ENCODE results near the gene COX4I2.
"Not testable (repeated sequence)": the region's sequence is repeated elsewhere in the genome, so short reads cannot be mapped to it uniquely, and the experiment has no call there.

COX4I2 gene

DNA sequence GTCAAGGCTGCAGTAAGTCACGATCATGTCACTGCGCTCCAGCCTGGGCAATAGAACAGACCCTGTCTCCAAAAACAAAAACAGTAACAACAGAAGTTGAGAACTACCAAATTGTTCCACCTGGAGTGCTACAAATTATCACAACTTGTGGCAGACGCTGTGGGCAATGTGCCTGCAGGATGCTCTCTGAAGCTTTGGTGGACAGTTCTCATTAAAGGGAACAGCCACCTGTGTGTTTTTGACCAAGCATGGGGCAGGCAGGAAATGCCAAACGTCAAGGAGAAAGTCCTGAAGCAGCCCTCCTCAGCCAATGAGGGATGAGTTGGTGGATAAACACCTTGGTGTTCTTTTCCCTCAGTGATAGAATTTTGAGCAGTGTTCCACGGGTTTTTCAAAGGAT is 15.8 kb downstream of the COX4I2 start:
- DNase-seq (ENCODE audit: low spot score) (no peak), FAIRE-seq (no peak)

DNA sequence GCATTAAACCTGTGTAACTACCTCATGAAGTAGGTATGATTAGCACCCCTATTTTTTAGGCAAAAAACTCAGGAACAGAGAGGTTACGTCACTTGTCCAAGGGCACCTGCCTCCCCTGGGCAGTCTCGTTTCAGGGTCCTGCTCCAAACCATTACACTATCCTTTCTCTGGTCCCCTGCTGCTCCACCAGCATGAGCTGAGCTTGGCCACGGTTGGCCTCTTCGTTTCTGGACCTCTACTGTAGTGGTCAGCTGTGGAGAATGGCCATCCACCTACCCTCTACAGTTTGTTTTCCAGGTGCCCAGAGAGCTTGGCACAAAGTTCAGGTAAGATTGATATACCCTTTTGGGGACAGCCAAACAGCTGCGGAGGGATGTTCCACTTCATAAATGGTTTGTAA is 16.8 kb downstream of the COX4I2 start:
- DNase-seq (ENCODE audit: low spot score): no peak

DNA sequence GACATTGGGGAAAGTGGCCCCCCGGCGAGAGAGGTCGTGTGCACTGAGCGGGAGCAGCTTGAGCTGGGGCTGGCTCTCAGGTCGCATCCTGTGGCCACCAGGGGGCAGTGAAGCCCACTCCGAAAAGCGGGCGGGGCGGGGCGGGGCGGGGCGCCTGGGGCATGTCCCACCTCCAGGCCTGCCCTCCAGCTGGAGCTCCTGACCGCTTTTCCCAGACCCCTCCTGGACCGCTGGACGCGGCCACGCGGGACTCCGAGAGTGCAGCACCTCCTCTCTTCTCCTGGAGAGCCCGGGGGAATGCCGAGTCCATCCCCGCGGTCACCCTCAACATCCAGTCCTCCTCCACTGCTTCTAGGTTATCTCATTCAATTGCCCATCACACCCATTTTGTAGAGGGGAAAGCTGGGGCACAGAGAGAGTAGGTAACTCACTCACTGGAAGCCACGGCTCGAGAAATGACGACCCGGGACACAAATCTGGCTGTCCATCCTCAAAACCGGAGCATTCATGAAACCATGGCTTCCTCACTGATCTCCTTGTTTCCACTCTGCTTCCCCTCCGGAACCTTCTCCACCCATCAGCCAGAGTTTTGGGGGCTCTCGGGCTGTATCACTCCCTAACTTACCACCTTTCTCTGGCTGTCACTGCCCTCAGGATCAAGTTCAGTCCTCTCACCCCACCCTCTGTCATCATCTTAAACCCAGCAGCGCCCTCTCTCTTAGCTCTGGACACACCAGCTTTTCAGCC is 24.1 kb downstream of the COX4I2 start:
- FAIRE-seq (no peak), DNase-seq (ENCODE audit: low spot score) (peak; percentile 75)

More for the DNA sequence above, 16.8 kb downstream of the COX4I2 start:
- FAIRE-seq: no peak

- no peak for FAIRE-seq
- DNase-seq (ENCODE audit: low spot score): no peak
These were observed 24.7 kb downstream of the COX4I2 start for GRCh38 chr20:31662372-31662854.

- no peak for DNase-seq (ENCODE audit: low spot score)
- FAIRE-seq: no peak
These were observed 25.8 kb downstream of the COX4I2 start for GRCh38 chr20:31663524-31663837.

GRCh38 chr20:31663838-31664695 is 26.4 kb downstream of the COX4I2 start:
- FAIRE-seq (no peak), DNase-seq (ENCODE audit: low spot score) (no peak)

- DNase-seq (ENCODE audit: low spot score): no peak
- no peak for FAIRE-seq
These were observed 27.1 kb downstream of the COX4I2 start for GRCh38 chr20:31664696-31665354.

DNA sequence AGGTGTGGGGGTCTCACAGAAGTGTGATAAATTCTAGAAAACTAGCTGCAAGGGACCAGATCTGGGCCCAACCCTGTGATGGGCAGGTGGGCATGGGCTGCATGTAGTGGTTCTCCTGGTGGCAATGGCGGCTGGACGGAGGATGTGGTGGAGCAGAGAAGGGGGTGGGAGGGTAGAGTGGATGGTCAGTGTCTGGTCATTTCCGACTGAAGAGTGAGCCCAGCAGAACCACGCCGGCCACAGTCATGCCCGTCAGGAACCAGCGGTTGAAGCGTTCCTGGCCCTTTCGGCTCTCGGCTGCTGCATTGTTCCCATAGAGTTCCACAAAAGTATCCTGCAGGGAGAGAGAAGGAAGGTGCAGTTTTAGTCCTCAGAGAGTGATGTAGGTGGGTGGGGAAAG is 28.0 kb downstream of the COX4I2 start:
- DNase-seq (ENCODE audit: low spot score): no peak
- no peak for FAIRE-seq

- no peak for DNase-seq (ENCODE audit: low spot score)
- FAIRE-seq: no peak
These were observed 28.7 kb downstream of the COX4I2 start for GRCh38 chr20:31666258-31667042.

GRCh38 chr20:31667315-31668285 is 29.9 kb downstream of the COX4I2 start:
- no peak for DNase-seq (ENCODE audit: low spot score)
- no peak for FAIRE-seq

DNA sequence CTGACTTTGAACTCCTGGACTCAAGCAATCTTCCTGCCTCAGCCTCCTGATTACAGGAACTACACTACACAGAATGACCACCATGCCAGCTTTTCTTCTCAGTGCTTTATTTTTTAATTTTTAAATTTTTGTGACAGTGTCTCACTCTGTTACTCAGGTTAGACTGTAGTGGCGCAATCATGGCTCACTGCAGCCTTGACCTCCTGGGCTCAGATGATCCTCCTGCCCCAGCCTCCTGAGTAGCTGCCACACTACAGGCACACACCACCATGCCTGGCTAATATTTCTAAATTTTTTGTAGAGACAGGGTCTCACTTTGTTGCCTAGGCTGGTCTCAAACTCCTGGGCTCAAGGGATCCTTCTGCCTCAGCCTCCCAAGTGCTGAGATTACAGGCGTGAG is 31.2 kb downstream of the COX4I2 start:
- not testable (repeated sequence) for FAIRE-seq; DNase-seq (ENCODE audit: low spot score)

DNA sequence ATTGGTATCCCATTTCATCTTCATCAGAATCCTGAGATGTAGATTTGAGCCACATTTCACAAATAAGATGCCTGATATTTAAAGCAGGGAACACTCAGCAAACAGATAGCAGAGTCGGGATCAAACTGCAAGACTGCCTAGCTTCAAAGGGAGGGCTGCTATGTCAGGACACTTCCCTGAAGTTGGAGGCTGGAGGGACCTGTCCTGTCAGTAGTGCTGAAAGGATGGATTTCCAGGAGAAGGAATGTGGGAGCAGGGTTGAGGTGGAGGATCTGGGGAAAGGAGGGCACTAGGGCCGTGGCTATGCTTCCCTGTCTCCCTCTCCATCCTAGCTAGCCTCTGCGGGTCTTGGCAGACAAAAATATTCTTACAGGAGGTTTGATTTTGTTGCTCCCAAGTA is 32.2 kb downstream of the COX4I2 start:
- FAIRE-seq: no peak
- no peak for DNase-seq (ENCODE audit: low spot score)

DNA sequence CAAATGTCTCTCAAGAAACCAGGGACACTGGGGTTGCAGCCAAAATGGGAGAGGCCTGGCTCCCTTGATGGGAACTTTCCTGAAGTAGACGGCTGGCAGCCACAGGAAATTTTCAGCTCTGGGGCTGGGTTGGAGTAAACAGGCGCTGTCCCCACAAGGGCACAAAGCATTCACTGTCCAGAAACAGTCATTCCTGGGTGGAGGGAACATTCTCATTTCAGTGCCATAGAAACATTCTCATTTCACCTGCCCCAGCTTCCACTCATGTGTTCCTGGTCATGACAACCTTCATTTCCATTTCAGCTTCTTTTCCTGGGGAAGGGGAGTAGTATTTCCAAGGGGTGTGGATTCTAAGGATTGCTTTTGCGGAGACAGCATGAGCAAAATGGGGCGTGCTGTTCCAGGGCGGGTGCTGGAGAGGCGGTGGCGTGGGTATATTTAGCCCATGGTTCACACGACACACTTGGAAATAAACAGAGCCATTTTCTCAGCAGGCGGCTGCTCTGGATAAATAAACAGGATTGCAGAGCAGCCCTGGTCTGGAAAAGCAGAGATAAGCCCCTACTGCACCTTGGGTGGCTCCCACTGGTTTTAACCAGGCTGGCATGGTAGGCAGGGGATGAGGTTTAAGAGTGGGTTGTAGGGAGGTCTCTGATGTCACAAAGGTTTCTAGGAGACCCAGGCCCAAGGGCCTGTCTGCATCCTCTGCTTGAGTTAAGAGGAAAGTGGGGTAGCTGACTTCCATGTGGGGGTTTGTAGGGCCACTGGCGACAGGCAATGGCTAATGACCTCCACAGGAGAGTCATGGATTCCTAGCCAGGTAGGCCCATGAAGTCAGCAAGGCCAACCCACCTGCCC is 32.9 kb downstream of the COX4I2 start:
- FAIRE-seq: no peak
- no peak for DNase-seq (ENCODE audit: low spot score)

GRCh38 chr20:31671324-31671723 is 33.6 kb downstream of the COX4I2 start:
- no peak for FAIRE-seq
- DNase-seq (ENCODE audit: low spot score): no peak

GRCh38 chr20:31673435-31673834 is 35.7 kb downstream of the COX4I2 start:
- no peak for DNase-seq (ENCODE audit: low spot score)
- no peak for FAIRE-seq

DNA sequence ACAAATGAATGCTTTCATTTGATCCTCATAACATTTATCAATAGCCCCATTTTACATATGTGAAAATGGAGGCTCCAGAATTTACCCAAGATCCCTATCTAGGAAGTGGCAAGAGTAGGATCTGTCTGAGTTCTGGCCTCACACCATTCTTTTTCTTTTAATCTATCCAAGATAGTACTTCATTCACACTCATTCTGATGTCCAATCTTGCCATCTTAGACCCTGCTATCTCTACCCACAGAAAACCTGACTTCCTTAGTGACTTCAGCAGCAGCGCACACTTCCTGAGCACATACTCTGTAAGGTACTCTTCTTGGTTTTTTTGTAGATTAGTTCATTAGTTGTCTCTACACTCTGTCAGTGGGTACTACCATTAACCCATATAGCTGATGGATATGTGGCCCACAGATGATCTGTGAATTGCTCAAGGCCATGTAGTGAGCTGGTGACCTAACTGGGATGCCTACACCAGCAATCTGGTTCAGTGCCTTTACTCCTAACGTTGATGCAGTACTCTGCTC is 36.3 kb downstream of the COX4I2 start:
- FAIRE-seq (no peak), DNase-seq (ENCODE audit: low spot score) (no peak)

DNA sequence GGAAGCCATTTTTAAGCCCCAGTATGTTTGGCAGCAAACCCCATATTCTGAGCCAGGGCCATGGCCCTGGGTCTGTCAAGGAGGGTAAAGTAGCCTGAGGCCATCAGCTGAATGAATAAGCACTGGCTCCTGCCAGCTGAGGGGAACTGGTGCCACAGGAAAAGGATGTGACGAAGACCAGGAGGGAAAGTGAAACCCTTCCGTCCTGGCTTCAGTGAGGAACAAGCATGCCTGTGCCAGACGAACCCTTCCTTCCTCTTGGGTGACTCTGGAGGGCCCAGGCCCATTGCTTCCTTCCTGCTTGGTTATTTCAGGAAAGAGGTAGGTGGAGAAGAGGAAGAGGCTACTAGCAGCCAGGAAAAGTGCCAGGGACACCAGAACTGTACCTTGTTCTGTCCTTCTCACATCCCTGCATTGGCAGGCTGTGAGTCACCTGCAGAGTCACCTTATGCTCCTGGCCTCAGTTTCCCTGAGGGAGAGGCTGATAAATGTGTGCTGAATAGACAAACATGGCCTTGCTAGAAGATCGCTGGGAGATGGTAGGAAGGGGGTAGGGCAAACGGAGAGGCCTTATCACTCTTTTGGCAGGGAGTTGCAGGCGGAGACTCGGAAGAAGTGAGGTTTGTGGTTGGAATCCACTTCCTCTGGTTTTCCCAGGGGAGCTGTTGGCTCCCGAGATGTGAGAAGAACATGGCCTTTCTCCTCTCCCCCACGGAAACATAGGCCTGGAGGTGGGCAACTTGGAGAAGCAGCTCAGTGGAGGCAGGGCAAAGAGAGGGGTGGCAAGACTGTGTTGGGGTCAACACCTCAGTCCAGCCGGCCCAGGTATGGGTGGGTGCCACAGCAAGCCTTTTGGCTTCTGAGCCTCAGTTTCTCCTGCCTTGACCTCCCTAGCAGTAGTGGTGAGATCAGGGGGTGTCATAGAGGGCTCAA is 37.4 kb downstream of the COX4I2 start:
- FAIRE-seq: peak; percentile 29
- peak; percentile 77 for DNase-seq (ENCODE audit: low spot score)

Data from RCC 7860 (cell line).